ENCODE results near the gene PSTPIP1. TPM values are rescaled to one million over a fixed set of nuclear protein-coding genes. Genes with fewer than 3 reads are reported as not detected.

Gene PSTPIP1
- total and polyA plus RNA-seq, 10 of the 15 experiments (the other 5 are each of a cell fraction or from before 2014, with no cell fraction given) = 0.50 to 29.3 (median 14.5) TPM

DNA sequence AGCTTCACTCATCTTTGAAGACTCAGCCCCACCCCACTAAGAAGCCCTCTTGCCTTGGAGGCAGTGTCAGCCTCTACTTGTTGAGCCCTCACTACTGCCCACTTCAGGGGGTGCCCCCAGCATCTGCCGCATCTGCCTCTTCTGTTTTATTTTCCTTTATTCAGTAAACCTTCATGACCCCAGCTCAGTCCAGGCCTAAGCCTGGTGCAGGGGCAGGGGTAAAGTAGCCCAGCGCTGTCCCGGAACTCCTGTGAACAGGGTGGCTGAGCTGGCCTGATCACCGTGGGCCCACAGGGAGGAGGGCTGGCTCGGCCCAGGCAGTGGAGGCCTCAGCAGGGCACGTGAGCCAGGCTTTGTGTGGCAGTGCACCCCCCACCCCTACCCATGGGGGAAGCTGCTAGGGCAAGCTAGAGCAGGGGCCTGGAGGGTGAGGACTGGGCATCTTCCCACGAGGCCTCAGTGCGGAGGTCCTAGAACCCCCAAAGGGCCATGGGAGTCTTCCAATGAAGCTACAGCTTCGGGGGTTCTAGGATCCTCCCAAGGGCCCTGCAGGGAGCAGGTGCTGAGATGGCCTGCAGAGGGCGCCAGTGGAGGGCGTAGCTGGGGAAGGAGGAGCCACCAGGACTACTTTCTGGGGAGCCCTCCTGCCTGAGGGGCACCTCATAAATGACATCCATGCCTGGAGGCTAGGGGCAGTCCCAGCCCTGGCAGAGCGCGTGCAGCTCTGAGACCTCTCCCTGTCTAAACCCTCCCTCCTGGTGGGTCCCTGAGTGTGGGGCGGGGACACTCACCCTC lies 40.0 kb downstream of the PSTPIP1 start:
- DNase-seq (ENCODE audit: low read depth, low spot score) (no peak), FAIRE-seq (no peak), ATAC-seq (peak; percentile 20; the same call in 2 of the 3 replicates)
- in situ Hi-C loops (cut with MboI) (no loop called here), intact Hi-C loops (cut with micrococcal nuclease; ENCODE audit: unreplicated experiment) (loop anchor here (5.0 kb wide), 1 partner anchor 47 kb away; no protein-coding TSS in a partner anchor)
- no peak overlapping the region for H3K9ac ChIP-seq (ENCODE audit: control insufficient read depth, insufficient read depth, low read length)
- SMC1A ChIA-PET (ENCODE audit: uncharacterized antibody, unreplicated experiment) = interaction anchor here (1.1 to 22.2 kb wide), 4 partner anchors 61 to 508 kb away, joined by 3 to 375 read pairs (median 4); no protein-coding TSS in a partner anchor
- no peaks in the 10 kb centered on the region; the same call in 2 of the 3 replicates for H3K9me3 ChIP-seq (replicated peaks; ENCODE audit: control insufficient read depth, insufficient read depth, low read length)
- no peak overlapping the region for H3K4me2 ChIP-seq (ENCODE audit: control insufficient read depth, insufficient read depth)
- H3K27ac ChIP-seq (ENCODE audit: control insufficient read depth, insufficient read depth) = no peak overlapping the region
- H3K4me3 ChIP-seq = no peak overlapping the region
- CTCF ChIA-PET = interaction anchor here (0.8 to 17.4 kb wide), 22 partner anchors 8 to 509 kb away, joined by 3 to 483 read pairs (median 4); no protein-coding TSS in a partner anchor
- POLR2A ChIA-PET = no interaction called here
- RAD21 ChIA-PET (ENCODE audit: unreplicated experiment) = interaction anchor here (1.0 to 9.5 kb wide), 6 partner anchors 25 to 508 kb away, joined by 3 to 189 read pairs (median 4); no protein-coding TSS in a partner anchor
- H2AFZ ChIP-seq (ENCODE audit: control insufficient read depth, low read depth, low read length) = no peak overlapping the region
- peaks cover 0 to 4% of the 10 kb centered on the region in 2 experiments; a peak in 3 of 4 replicates for H3K36me3 ChIP-seq (ENCODE audit: control insufficient read depth in 2 of 2, insufficient read depth in 2 of 2, low read length in 1 of 2)
- H3K79me2 ChIP-seq (ENCODE audit: control insufficient read depth, insufficient read depth, low read length) = no peaks in the 10 kb centered on the region
- 56% methylated on average over 14 of the region's 14 CpGs for WGBS (ENCODE audit: insufficient coverage, insufficient replicate concordance, low lambda C conversion rate, missing lambda C conversion rate)
- no peaks in the 10 kb centered on the region for H3K27me3 ChIP-seq (replicated peaks in 1 of 2; ENCODE audit: control insufficient read depth in 2 of 2, insufficient read depth in 2 of 2, low read length in 1 of 2)
- no TSS peak for BruUV-seq (replicated peaks)
- no peaks in the 10 kb centered on the region for H4K20me1 ChIP-seq (ENCODE audit: control insufficient read depth, insufficient read depth)
- TF ChIP-seq SMARCA5 (IDR thresholded peaks at IDR 0.05) (no peak), ZNF24 (IDR thresholded peaks at IDR 0.05) (no peak), SMC3 (IDR thresholded peaks at IDR 0.05; ENCODE audit: borderline replicate concordance, low read length) (peak; percentile 29; the same call in 1 of the 2 replicates), RAD21 (IDR thresholded peaks at IDR 0.05; ENCODE audit: insufficient read depth, low read depth, low read length) (peak; percentile 48), NFYB (IDR thresholded peaks at IDR 0.05; ENCODE audit: insufficient read depth, low read depth, low read length) (no peak), BHLHE40 (IDR thresholded peaks at IDR 0.05; ENCODE audit: borderline replicate concordance in 1 of 2, low read depth in 2 of 2, low read length in 1 of 2) (peak in 1 of 2 experiments; percentile 26; a peak in 2 of 4 replicates), KLF5 (IDR thresholded peaks at IDR 0.05; ENCODE audit: partially characterized antibody) (no peak), TARDBP (IDR thresholded peaks at IDR 0.05; ENCODE audit: borderline replicate concordance) (no peak)
- TF ChIP-seq, protein P1, sequence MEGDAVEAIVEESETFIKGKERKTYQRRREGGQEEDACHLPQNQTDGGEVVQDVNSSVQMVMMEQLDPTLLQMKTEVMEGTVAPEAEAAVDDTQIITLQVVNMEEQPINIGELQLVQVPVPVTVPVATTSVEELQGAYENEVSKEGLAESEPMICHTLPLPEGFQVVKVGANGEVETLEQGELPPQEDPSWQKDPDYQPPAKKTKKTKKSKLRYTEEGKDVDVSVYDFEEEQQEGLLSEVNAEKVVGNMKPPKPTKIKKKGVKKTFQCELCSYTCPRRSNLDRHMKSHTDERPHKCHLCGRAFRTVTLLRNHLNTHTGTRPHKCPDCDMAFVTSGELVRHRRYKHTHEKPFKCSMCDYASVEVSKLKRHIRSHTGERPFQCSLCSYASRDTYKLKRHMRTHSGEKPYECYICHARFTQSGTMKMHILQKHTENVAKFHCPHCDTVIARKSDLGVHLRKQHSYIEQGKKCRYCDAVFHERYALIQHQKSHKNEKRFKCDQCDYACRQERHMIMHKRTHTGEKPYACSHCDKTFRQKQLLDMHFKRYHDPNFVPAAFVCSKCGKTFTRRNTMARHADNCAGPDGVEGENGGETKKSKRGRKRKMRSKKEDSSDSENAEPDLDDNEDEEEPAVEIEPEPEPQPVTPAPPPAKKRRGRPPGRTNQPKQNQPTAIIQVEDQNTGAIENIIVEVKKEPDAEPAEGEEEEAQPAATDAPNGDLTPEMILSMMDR (IDR thresholded peaks at IDR 0.05 in 2 of 3, conservative IDR thresholded peaks at IDR 0.05 in 1 of 3; ENCODE audit: control insufficient read depth in 2 of 3, extremely low read depth in 1 of 3, insufficient read depth in 1 of 3, low read depth in 3 of 3, low read length in 3 of 3) = peak; percentile 26 to 66 (median 58)
- TF ChIP-seq, protein P2, sequence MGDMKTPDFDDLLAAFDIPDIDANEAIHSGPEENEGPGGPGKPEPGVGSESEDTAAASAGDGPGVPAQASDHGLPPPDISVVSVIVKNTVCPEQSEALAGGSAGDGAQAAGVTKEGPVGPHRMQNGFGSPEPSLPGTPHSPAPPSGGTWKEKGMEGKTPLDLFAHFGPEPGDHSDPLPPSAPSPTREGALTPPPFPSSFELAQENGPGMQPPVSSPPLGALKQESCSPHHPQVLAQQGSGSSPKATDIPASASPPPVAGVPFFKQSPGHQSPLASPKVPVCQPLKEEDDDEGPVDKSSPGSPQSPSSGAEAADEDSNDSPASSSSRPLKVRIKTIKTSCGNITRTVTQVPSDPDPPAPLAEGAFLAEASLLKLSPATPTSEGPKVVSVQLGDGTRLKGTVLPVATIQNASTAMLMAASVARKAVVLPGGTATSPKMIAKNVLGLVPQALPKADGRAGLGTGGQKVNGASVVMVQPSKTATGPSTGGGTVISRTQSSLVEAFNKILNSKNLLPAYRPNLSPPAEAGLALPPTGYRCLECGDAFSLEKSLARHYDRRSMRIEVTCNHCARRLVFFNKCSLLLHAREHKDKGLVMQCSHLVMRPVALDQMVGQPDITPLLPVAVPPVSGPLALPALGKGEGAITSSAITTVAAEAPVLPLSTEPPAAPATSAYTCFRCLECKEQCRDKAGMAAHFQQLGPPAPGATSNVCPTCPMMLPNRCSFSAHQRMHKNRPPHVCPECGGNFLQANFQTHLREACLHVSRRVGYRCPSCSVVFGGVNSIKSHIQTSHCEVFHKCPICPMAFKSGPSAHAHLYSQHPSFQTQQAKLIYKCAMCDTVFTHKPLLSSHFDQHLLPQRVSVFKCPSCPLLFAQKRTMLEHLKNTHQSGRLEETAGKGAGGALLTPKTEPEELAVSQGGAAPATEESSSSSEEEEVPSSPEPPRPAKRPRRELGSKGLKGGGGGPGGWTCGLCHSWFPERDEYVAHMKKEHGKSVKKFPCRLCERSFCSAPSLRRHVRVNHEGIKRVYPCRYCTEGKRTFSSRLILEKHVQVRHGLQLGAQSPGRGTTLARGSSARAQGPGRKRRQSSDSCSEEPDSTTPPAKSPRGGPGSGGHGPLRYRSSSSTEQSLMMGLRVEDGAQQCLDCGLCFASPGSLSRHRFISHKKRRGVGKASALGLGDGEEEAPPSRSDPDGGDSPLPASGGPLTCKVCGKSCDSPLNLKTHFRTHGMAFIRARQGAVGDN (IDR thresholded peaks at IDR 0.05) = no peak
- no peaks in the 10 kb centered on the region for H3K4me1 ChIP-seq (ENCODE audit: control insufficient read depth, insufficient read depth, low read length)
